ENCODE data around the gene DRC1. TPM values are rescaled to one million over a fixed set of nuclear protein-coding genes. Genes with fewer than 3 reads are reported as not detected.

Gene DRC1
- total RNA-seq, 1 experiment from 2014 or later = not detected

- intact Hi-C loops (cut with micrococcal nuclease) = no loop called here
- DNase-seq (ENCODE audit: low read depth, low spot score) (no peak), ATAC-seq (0 out of 2 replicates have a peak, but pooled peaks have one; percentile 39)
- ChIA-PET POLR2A (no interaction called here), CTCF (interaction anchor here (1.0 kb wide), 1 partner anchor 106 kb away, joined by 4 read pairs; no protein-coding TSS in a partner anchor), RAD21 (ENCODE audit: low non-redundant PET in 1 of 2, low total read pairs in 2 of 2, uncharacterized antibody in 2 of 2, unreplicated experiment in 2 of 2) (interaction anchor here in 1 of 2 experiments (1.7 kb wide), 1 partner anchor 107 kb away, joined by 3 read pairs; no protein-coding TSS in a partner anchor)
- Histone ChIP-seq H3K4me1 (ENCODE audit: control insufficient read depth in 1 of 2, insufficient read depth in 2 of 2, low read length in 2 of 2) (no peaks in the 10 kb centered on the region), H3K9ac (ENCODE audit: low read length) (no peak overlapping the region), H3K9me3 (ENCODE audit: control insufficient read depth in 1 of 2, insufficient read depth in 1 of 2, low read depth in 1 of 2, low read length in 2 of 2) (no peaks in the 10 kb centered on the region), H3K4me3 (replicated peaks in 1 of 2; ENCODE audit: low read depth in 1 of 2, low read length in 2 of 2) (no peak overlapping the region), H4K20me1 (ENCODE audit: insufficient read depth) (no peaks in the 10 kb centered on the region), H3K36me3 (ENCODE audit: control insufficient read depth in 1 of 2, insufficient read depth in 2 of 2, low read length in 2 of 2) (no peaks in the 10 kb centered on the region), H3K9me2 (ENCODE audit: insufficient read depth) (no peaks in the 10 kb centered on the region), H2AFZ (ENCODE audit: low read depth, low read length, poor library complexity, severe bottlenecking) (no peak overlapping the region), H3K4me2 (ENCODE audit: low read length) (no peak overlapping the region), H3K27me3 (ENCODE audit: insufficient read depth, low read length) (no peaks in the 10 kb centered on the region), H3K27ac (ENCODE audit: low read depth, low read length) (no peak overlapping the region), H3K79me2 (ENCODE audit: insufficient read depth, low read length) (no peaks in the 10 kb centered on the region)
- BruUV-seq (replicated peaks) = no TSS peak
- TF ChIP-seq CTCF (IDR thresholded peaks at IDR 0.05 in 2 of 3, conservative IDR thresholded peaks at IDR 0.05 in 1 of 3; ENCODE audit: borderline replicate concordance in 1 of 3, insufficient read depth in 1 of 3, low read depth in 2 of 3, low read length in 2 of 3) (peak in 1 of 3 experiments; percentile 13; a peak in 1 of 6 replicates), TCF7L2 (IDR thresholded peaks at IDR 0.05; ENCODE audit: borderline replicate concordance, extremely low read depth, insufficient read depth, insufficient read length) (no peak), REST (IDR thresholded peaks at IDR 0.05; ENCODE audit: low read depth) (no peak), POLR2AphosphoS5 (IDR thresholded peaks at IDR 0.05; ENCODE audit: low read depth, low read length) (no peak)
Observed at GRCh38 chr2:26471289-26471688, 69.6 kb downstream of the DRC1 start.
